ENCODE measurements around the gene MFSD6.

DNA sequence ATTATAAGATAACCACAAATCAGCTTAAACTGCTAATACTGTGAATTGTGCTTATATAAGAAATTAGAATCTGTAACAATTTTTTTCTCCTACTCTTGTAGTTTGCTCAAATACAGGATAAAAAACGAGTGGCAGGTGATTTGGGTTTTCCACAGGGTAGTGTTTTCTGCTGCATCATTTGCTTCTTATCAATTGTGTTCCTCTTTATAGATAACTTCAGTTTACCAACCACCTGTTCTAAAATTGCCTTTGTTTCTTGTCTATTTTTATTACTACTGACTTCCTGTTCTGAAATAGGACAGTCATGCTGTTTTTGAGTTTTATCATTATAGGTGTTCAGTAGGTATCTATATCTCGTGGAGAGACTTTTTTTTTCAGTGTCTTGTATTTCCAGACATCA lies 56.9 kb downstream of the MFSD6 start:
- TF ChIP-seq, protein P1, sequence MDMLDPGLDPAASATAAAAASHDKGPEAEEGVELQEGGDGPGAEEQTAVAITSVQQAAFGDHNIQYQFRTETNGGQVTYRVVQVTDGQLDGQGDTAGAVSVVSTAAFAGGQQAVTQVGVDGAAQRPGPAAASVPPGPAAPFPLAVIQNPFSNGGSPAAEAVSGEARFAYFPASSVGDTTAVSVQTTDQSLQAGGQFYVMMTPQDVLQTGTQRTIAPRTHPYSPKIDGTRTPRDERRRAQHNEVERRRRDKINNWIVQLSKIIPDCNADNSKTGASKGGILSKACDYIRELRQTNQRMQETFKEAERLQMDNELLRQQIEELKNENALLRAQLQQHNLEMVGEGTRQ (IDR thresholded peaks at IDR 0.05) = no peak
- TF ChIP-seq CEBPB (IDR thresholded peaks at IDR 0.05) (no peak), RAD21 (conservative IDR thresholded peaks at IDR 0.05 in 1 of 2, IDR thresholded peaks at IDR 0.05 in 1 of 2) (no peak), EP300 (IDR thresholded peaks at IDR 0.05) (no peak), CHD4 (IDR thresholded peaks at IDR 0.05; ENCODE audit: borderline replicate concordance) (no peak)
- TF ChIP-seq, protein P2, sequence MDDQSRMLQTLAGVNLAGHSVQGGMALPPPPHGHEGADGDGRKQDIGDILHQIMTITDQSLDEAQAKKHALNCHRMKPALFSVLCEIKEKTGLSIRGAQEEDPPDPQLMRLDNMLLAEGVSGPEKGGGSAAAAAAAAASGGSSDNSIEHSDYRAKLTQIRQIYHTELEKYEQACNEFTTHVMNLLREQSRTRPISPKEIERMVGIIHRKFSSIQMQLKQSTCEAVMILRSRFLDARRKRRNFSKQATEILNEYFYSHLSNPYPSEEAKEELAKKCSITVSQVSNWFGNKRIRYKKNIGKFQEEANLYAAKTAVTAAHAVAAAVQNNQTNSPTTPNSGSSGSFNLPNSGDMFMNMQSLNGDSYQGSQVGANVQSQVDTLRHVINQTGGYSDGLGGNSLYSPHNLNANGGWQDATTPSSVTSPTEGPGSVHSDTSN (IDR thresholded peaks at IDR 0.05) = no peak
- TF ChIP-seq, protein P3, sequence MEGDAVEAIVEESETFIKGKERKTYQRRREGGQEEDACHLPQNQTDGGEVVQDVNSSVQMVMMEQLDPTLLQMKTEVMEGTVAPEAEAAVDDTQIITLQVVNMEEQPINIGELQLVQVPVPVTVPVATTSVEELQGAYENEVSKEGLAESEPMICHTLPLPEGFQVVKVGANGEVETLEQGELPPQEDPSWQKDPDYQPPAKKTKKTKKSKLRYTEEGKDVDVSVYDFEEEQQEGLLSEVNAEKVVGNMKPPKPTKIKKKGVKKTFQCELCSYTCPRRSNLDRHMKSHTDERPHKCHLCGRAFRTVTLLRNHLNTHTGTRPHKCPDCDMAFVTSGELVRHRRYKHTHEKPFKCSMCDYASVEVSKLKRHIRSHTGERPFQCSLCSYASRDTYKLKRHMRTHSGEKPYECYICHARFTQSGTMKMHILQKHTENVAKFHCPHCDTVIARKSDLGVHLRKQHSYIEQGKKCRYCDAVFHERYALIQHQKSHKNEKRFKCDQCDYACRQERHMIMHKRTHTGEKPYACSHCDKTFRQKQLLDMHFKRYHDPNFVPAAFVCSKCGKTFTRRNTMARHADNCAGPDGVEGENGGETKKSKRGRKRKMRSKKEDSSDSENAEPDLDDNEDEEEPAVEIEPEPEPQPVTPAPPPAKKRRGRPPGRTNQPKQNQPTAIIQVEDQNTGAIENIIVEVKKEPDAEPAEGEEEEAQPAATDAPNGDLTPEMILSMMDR (IDR thresholded peaks at IDR 0.05) = no peak
